Endothelial cell of umbilical vein (primary cell): ENCODE results near the gene NUSAP1. TPM values are rescaled to one million over a fixed set of nuclear protein-coding genes. Genes with fewer than 3 reads are reported as not detected.

Experiments used
- BruUV-seq: library from RNA; stranded (reverse); fragments of 400-500 nt; replicated peaks from 2 replicates; lab custom pipeline; 2021; lab: Mats Ljungman, UMichigan
- CTCF ChIA-PET: fragments of 300-600, 350-600 bp; sonication (Branson Sonifier 250); formaldehyde crosslinking; loops from one replicate; lab custom pipeline; 2021; ENCODE audit warnings: antibody characterized with exemption, inconsistent platforms; lab: Charles Lee
- POLR2A ChIA-PET: fragments of 300-600, 350-600 bp; sonication (Branson Sonifier 250); formaldehyde crosslinking; loops from one replicate; lab custom pipeline; 2021; ENCODE audit warnings: antibody characterized with exemption, inconsistent platforms; lab: Charles Lee
- DNase-seq: peaks from one replicate; pipeline ENCODE4 v3.0.0-alpha.2; 2011; ENCODE audit warnings: low read depth, low spot score
- FAIRE-seq: peaks from 2 replicates; lab custom pipeline; 2011; peaks lifted over from hg19 to GRCh38; lab: Jason Lieb, UNC
- H2AFZ ChIP-seq: 2 replicates; pipeline ENCODE4 v1.6.0; 2012; ENCODE audit warnings: low read depth, low read length, control low read depth, inconsistent platforms
- H3K27ac ChIP-seq: 2 replicates; pipeline ENCODE4 v1.5.1; 2011; ENCODE audit warnings: low read depth, mild to moderate bottlenecking, control low read depth, low read length, moderate library complexity; ENCODE audit not compliant: insufficient read depth
- H3K27me3 ChIP-seq, 2 experiments: 2 replicates each; pipeline versions ENCODE4 v1.6.0 to v1.6.1; 2011; ENCODE audit warnings: low read length in 2 of 2, mixed read lengths in 1 of 2; ENCODE audit not compliant: control insufficient read depth in 2 of 2, insufficient read depth in 2 of 2
- H3K36me3 ChIP-seq, 2 experiments: 2 replicates in 1 of 2; 3 replicates in 1 of 2; pipeline ENCODE4 v1.5.1; 2011; ENCODE audit warnings: low read length in 2 of 2, mild to moderate bottlenecking in 1 of 2, moderate library complexity in 1 of 2; ENCODE audit not compliant: control insufficient read depth in 2 of 2, insufficient read depth in 2 of 2; ENCODE audit errors: extremely low read depth in 1 of 2
- H3K4me1 ChIP-seq: 3 replicates; pipeline ENCODE4 v1.5.1; 2011; ENCODE audit warnings: mild to moderate bottlenecking, low read length; ENCODE audit not compliant: control insufficient read depth, insufficient read depth; ENCODE audit errors: extremely low read depth
- H3K4me2 ChIP-seq: 2 replicates; pipeline ENCODE4 v1.6.1; 2011; ENCODE audit warnings: low read length, control low read depth, mixed read lengths; ENCODE audit not compliant: insufficient read depth
- H3K4me3 ChIP-seq, 3 experiments: fragments of 200-600 bp in 1 of 3; sonication (generic), shearing (Covaris generic) in 1 of 3; replicated peaks in 1 of 3; 2 replicates each; pipeline ENCODE4 v1.5.1; 2011 to 2016; ENCODE audit warnings: control low read depth in 3 of 3, low read length in 3 of 3, mild to moderate bottlenecking in 2 of 3, inconsistent platforms in 1 of 3, low read depth in 1 of 3, moderate library complexity in 1 of 3; ENCODE audit not compliant: insufficient read depth in 1 of 3
- H3K79me2 ChIP-seq: 2 replicates; pipeline ENCODE4 v1.6.0; 2012; ENCODE audit warnings: low read length, inconsistent platforms; ENCODE audit not compliant: control insufficient read depth, insufficient read depth
- H3K9ac ChIP-seq: replicated peaks from 2 replicates; pipeline ENCODE3; 2011; ENCODE audit warnings: low read length, control low read depth; ENCODE audit not compliant: insufficient read depth; ENCODE audit errors: extremely low read depth
- H3K9me1 ChIP-seq: replicated peaks from 3 replicates; pipeline ENCODE4 v1.6.0; 2011; ENCODE audit warnings: mild to moderate bottlenecking, low read length; ENCODE audit not compliant: control insufficient read depth, insufficient read depth; ENCODE audit errors: extremely low read depth
- H3K9me3 ChIP-seq: replicated peaks from 2 replicates; pipeline ENCODE4 v1.5.1; 2012; ENCODE audit warnings: low read length, inconsistent platforms; ENCODE audit not compliant: control insufficient read depth, insufficient read depth
- H4K20me1 ChIP-seq: replicated peaks from 2 replicates; pipeline ENCODE3; 2011; ENCODE audit warnings: mild to moderate bottlenecking, low read length; ENCODE audit not compliant: control insufficient read depth, insufficient read depth; ENCODE audit errors: extremely low read depth
- EZH2 ChIP-seq: IDR thresholded peaks from 2 replicates; pipeline ENCODE4 v1.6.1; 2012; ENCODE audit warnings: borderline replicate concordance, low read depth, mild to moderate bottlenecking, moderate library complexity, low read length, inconsistent platforms; ENCODE audit not compliant: severe bottlenecking
- FOS ChIP-seq: IDR thresholded peaks from 2 replicates; pipeline ENCODE4 v1.6.1; 2011; ENCODE audit warnings: mild to moderate bottlenecking, low read length, moderate library complexity, borderline replicate concordance; ENCODE audit not compliant: insufficient read depth
- GATA2 ChIP-seq: IDR thresholded peaks from 2 replicates; pipeline ENCODE4 v1.7.0; 2011; ENCODE audit warnings: low read depth, mild to moderate bottlenecking, moderate library complexity, mixed read lengths, low read length; ENCODE audit not compliant: insufficient read length, insufficient read depth
- JUN ChIP-seq: IDR thresholded peaks from 2 replicates; pipeline ENCODE4 v1.6.1; 2011; ENCODE audit warnings: borderline replicate concordance, low read depth; ENCODE audit not compliant: insufficient read length, insufficient read depth
- MYC ChIP-seq: IDR thresholded peaks from one replicate; pipeline ENCODE4 v1.6.1; 2011; ENCODE audit warnings: mild to moderate bottlenecking, low read depth, low read length
- POLR2A ChIP-seq: IDR thresholded peaks from 2 replicates; pipeline ENCODE4 v1.6.1; 2012; ENCODE audit warnings: low read depth, mild to moderate bottlenecking, control low read depth, low read length
- POLR2AphosphoS5 ChIP-seq: IDR thresholded peaks from 2 replicates; pipeline ENCODE4 v1.6.1; 2012; ENCODE audit warnings: low read depth, mild to moderate bottlenecking, control low read depth, low read length, moderate library complexity; ENCODE audit not compliant: insufficient read depth
- dilution Hi-C: fragments of 300-500 bp; cut with MboI; formaldehyde crosslinking; loops from one replicate; pipeline ENCODE4 v1.15.0; 2019; ENCODE audit warnings: low sequenced_read_pairs; ENCODE audit not compliant: extremely low pct_ligation_motif_present
- intact Hi-C: fragments of 100-400 bp; cut with micrococcal nuclease; formaldehyde crosslinking; loops from one replicate; pipeline ENCODE4 v1.10.0; 2022
- polyA plus RNA-seq, 4 experiments: library from polyadenylated mRNA; depleted of rRNA in 3 of 4; stranded (reverse) in 3 of 4; unstranded in 1 of 4; fragments of >200 nt; gene quantifications; 2 replicates each; pipeline versions ENCODE4 v1.2.1 to v1.2.3, GENCODE V29; 2011 to 2012; ENCODE audit warnings: missing spikeins in 1 of 4
- total RNA-seq: library from RNA; stranded (reverse); gene quantifications from 2 replicates; pipeline ENCODE4 v1.2.3, GENCODE V29; 2021
- TF ChIP-seq, protein P1 (sequence below): IDR thresholded peaks from 2 replicates; pipeline ENCODE4 v1.6.1; 2011; ENCODE audit not compliant: insufficient read depth, insufficient read length
- TF ChIP-seq, protein P2 (sequence below), 2 donors: IDR thresholded peaks; 1 replicate in 1 of 2; 2 replicates in 1 of 2; pipeline ENCODE4 v1.5.1; 2011; ENCODE audit warnings: low read length in 2 of 2, mild to moderate bottlenecking in 2 of 2, moderate library complexity in 2 of 2, control low read depth in 1 of 2, inconsistent platforms in 1 of 2, low read depth in 1 of 2; ENCODE audit not compliant: insufficient read depth in 1 of 2; ENCODE audit errors: extremely low read depth in 1 of 2

Gene NUSAP1
- total and polyA plus RNA-seq, 2 donors (not counting 3 experiments of a cell fraction or from before 2014, with no cell fraction given): 43.0 to 109 TPM

DNA sequence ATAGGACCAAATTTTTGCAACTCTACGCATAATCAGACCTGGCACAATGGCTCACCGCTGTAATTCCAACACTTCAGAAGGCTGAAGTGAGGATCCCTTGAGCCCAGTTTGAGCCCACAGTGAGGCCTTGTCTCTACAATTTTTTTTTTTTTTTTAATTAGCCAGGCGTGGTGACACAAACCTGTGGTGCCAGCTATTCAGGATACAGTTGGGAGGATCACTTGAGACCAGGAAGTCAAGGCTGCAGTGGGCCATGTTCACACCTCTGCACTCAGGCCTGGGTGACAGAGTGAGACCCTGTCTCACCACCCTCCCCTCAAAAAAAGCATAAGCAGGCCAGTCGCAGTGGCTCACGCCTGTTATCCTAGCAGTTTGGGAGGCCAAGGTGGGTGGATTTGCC is 25.0 kb upstream of the NUSAP1 start:
- POLR2A ChIA-PET: no interaction called here
- CTCF ChIA-PET: no interaction called here
- intact Hi-C loops (no loop called here), dilution Hi-C loops (no loop called here)
- H4K20me1 ChIP-seq: no peaks in the 10 kb centered on the region
- no peaks in the 10 kb centered on the region for H3K79me2 ChIP-seq
- H3K4me1 ChIP-seq: no peaks in the 10 kb centered on the region
- TF ChIP-seq GATA2 (no peak), JUN (no peak), POLR2A (no peak), EZH2 (no peak), POLR2AphosphoS5 (no peak), FOS (no peak), MYC (no peak)
- TF ChIP-seq, protein P1, sequence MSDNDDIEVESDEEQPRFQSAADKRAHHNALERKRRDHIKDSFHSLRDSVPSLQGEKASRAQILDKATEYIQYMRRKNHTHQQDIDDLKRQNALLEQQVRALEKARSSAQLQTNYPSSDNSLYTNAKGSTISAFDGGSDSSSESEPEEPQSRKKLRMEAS: no peak
- TF ChIP-seq, protein P2, sequence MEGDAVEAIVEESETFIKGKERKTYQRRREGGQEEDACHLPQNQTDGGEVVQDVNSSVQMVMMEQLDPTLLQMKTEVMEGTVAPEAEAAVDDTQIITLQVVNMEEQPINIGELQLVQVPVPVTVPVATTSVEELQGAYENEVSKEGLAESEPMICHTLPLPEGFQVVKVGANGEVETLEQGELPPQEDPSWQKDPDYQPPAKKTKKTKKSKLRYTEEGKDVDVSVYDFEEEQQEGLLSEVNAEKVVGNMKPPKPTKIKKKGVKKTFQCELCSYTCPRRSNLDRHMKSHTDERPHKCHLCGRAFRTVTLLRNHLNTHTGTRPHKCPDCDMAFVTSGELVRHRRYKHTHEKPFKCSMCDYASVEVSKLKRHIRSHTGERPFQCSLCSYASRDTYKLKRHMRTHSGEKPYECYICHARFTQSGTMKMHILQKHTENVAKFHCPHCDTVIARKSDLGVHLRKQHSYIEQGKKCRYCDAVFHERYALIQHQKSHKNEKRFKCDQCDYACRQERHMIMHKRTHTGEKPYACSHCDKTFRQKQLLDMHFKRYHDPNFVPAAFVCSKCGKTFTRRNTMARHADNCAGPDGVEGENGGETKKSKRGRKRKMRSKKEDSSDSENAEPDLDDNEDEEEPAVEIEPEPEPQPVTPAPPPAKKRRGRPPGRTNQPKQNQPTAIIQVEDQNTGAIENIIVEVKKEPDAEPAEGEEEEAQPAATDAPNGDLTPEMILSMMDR (IDR thresholded peaks at IDR 0.05; ENCODE audit: extremely low read depth in 1 of 2, insufficient read depth in 1 of 2, low read depth in 1 of 2, low read length in 2 of 2): no peak
- BruUV-seq: no TSS peak
- H3K27me3 ChIP-seq: no peaks in the 10 kb centered on the region
- H3K27ac ChIP-seq: no peak overlapping the region
- FAIRE-seq: no peak
- H3K9me1 ChIP-seq: no peaks in the 10 kb centered on the region
- no peak overlapping the region for H3K4me2 ChIP-seq
- no peak overlapping the region for H3K4me3 ChIP-seq
- no peak overlapping the region for H2AFZ ChIP-seq
- no peak for DNase-seq
- no peaks in the 10 kb centered on the region for H3K9me3 ChIP-seq
- no peaks in the 10 kb centered on the region for H3K36me3 ChIP-seq
- H3K9ac ChIP-seq: no peak overlapping the region
